Stimulated activated CD4-positive, alpha-beta T cell treated with anti-CD3 and anti-CD28 coated beads, Interleukin-4, amount 100 ng/mL, for 1 hour (primary cell): Measurements from ENCODE around the gene DMRTB1.

ENCODE experiments used
- DNase-seq: peaks from one replicate; pipeline ENCODE4 v3.0.0-alpha.2; 2020

The DMRTB1 gene

GRCh38 chr1:53438427-53439336 is 20.5 kb upstream of the DMRTB1 start:
- DNase-seq: no peak

DNA sequence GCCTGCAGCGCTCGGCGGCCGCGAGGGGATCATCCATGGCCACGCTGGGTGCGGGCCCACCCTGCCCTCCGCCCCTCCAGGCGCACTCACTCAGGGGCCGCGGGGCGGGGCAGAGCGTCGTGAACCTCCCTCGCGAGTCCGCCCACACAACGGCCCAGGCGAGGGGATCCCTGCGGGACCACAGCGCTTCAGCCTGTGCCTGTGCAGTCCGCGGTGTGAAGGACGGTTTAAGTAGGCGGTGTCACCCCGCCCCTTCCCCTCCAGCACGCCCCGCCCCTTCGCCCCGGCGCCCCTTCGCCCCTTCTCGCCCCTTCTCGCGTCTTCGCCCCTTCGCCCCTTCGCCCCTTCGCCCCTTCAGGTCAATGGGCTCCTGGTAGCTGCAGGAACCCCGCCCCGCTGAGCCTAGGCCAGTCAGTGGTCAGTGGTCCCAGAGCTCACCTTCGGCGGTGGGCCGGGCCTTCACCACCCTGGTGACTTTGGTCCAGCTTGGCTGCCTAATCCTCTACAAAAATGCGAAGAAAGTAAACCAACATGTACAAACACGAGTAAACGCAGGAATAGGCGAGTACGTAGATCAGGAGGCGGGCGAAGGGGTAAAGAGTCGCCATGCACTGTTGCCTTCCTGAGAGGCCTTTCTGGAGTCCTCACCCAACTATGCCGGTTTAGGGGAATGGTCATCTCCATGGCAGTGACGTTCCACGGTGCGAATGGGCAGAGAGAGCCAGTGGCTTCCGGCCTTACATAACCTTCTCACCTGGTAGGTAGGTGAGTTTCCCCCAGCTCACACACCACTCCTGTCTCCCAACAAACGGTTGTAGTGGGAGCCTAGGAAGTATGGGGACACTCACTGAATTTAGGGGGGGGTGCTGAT is 19.6 kb upstream of the DMRTB1 start:
- DNase-seq: no peak

DNA sequence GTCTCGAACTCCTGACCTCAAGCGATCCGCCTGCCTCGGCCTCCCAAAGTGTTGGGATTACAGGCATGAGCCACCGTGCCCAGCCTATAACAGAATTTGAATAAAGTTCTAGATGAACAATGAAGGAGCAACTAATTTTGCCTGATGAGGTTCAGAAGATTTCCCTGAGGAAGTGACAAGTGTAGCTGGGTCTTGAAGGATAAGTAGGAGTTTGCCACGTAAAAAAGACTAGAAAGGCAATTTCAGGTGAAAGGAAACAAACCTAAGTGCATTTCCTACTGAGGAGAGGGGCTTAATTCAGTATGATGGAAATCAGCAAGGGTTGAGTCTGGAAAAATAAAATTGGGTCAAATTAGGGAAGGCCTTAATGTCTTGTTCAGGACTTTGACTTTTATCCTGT is 18.6 kb upstream of the DMRTB1 start:
- no peak for DNase-seq

- DNase-seq: no peak
These were observed 16.9 kb upstream of the DMRTB1 start for GRCh38 chr1:53442299-53442698.

DNA sequence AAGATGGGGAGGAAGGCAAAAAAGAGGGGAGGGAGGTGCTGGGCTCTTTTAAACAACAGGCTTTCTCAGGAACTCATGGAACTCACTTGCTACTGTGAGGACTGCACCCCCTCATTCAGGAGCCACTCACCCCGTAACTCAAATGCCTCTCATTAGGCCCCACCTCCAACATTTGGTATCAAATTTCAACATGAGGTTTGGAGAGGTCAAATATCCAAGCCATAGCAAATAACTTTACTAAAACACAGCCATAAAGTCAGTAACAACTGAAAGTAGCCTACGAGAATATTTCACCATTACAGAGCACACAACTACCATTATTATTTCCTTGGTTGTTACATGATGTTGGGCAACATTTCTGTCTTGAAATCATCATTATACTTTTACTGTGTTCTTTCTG is 13.1 kb upstream of the DMRTB1 start:
- DNase-seq: no peak

GRCh38 chr1:53447413-53447812 is 11.8 kb upstream of the DMRTB1 start:
- no peak for DNase-seq

DNA sequence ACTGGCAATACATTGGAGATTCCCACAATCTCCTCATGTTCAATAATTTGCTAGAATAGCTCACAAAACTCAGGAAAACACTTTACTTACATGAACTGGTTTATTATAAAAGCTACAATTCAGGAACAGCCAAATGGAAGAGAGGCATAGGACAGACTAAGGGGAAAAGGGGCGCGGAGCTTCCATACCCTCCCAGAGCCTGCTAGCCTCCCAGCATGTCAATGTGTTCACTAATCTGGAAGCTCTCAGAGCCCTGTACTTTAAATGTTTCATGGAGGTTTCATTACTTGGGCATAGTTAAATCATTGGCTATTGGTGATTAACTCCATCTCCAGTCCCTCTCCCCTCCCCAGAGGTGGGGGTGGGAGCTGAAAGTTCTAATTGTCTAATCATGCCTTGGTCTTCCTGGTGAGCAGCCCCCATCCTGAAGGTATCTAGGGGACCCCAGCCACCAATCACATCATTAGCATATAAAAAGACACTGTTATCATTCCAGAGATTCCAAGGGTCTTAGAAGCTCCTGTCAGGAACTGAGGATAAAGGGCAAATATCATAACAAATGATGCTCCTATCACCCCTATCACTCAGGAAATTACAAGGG is 10.9 kb upstream of the DMRTB1 start:
- DNase-seq: no peak

DNA sequence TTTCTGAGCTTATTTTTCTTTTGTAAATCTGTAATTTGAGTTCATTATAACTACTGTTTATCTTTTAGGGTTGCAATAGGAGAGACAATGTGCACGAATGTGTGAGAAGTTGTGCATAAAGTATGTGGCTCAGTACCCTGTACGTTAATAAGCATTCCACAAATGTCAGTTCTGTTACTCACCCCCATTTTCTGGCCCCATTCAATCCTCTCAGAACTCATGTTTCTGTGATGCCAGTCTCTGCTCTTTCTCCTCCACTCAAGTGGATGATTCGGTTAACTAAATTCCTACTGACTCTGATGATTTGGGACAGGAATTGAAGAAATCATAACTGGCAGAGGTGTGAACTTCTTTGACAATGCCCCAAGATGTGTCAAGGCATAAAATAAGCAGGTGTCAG is 10.2 kb upstream of the DMRTB1 start:
- DNase-seq: no peak

DNA sequence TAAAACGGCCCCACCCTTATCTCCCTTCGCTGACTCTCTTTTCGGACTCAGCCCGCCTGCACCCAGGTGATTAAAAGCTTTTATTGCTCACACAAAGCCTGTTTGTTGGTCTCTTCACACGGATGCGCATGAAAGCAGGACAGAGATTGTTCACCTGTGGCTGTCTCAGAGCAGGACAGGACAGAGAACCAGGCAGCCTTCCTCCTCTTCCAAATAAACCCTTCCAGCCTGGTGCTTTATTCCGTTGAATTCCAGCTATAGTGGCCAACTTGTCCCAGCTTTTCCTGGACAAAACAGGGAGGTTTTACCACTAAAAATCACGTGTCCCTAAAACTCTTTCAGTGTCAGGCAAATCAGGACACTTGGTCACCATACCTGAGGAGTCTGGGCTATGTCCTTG is 9.5 kb upstream of the DMRTB1 start:
- DNase-seq: no peak

DNA sequence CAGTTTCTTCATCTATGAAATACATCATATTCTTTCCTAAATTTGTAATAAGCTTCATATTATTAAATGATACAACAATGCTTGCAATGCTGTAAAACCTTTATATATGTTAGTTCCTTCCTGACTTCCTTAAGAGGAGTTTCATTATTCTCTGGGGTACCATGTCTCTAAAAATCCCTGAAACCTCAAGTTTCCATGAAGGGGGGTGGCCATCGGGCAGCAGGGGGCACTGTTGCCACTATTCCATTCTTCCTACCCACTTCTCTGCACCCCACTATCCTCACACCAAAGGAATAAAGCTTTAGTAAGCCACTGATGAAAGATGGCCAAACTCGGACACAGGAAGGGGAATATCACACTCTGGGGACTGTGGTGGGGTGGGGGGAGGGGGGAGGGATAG is 9.0 kb upstream of the DMRTB1 start:
- DNase-seq: no peak

GRCh38 chr1:53454019-53454418 is 5.2 kb upstream of the DMRTB1 start:
- DNase-seq: no peak

- no peak for DNase-seq
These were observed 3.7 kb upstream of the DMRTB1 start for GRCh38 chr1:53455364-53455991.

DNA sequence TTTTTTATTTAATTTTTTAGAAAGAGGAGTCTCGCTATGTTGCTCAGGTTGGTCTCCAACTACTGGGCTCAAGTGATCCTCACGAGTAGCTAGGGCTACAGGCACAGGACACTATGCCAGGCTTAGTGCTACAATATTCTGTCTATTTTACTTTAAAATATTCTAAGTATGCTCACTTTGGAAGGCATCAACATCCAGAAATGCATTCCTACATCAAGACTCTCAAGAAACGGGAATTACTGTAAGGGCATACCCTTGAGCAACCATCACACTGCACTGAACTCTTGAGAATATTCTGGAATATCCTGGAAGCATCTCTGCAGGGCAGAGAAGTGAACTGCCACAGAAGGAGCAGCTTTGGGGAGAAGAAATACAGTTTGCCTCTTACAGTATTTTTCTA is 565 bp upstream of the DMRTB1 start:
- DNase-seq: no peak

- DNase-seq: no peak
These were observed 1.0 kb downstream of the DMRTB1 start for GRCh38 chr1:53460211-53460634.

- no peak for DNase-seq
These were observed 1.6 kb downstream of the DMRTB1 start for GRCh38 chr1:53460666-53461322.

- DNase-seq: no peak
These were observed 2.3 kb downstream of the DMRTB1 start for GRCh38 chr1:53461323-53462044.

GRCh38 chr1:53462193-53462592 is 3.0 kb downstream of the DMRTB1 start:
- DNase-seq: no peak

DNA sequence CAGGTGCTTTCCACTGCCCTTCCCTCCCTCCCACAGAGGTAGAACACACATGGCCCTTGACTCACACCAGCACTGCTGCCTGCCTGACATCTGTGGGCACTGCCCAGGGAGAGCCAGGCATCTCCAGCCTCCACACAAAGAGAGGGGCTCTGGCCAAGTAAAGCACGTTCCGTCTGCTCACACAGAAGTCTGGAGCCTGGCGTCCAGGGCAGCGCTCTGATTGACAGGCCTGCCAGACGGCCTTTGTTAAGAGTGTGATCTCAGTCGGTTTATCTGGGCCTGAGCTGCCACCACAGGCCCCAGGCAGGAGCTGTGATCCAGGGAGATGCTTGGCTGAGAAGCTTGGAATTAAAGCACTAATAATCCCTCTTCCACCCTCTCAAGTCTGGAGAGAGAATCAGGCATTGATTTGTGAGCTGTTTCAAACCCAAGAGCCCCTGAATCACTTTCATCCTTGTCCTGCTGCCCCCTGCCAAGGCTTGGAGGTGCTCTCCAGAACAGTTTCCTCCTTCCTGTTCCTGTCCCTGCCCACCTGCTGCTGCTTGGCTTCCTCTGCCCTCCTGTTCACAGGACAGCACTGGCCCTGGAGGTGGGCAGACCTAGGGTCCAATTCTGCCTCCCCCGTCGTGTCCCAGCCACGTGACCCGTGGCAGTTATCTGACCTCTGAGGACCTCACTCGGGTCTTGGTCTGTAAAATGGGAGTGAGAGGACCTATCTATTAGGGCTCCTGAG is 3.7 kb downstream of the DMRTB1 start:
- no peak for DNase-seq

DNA sequence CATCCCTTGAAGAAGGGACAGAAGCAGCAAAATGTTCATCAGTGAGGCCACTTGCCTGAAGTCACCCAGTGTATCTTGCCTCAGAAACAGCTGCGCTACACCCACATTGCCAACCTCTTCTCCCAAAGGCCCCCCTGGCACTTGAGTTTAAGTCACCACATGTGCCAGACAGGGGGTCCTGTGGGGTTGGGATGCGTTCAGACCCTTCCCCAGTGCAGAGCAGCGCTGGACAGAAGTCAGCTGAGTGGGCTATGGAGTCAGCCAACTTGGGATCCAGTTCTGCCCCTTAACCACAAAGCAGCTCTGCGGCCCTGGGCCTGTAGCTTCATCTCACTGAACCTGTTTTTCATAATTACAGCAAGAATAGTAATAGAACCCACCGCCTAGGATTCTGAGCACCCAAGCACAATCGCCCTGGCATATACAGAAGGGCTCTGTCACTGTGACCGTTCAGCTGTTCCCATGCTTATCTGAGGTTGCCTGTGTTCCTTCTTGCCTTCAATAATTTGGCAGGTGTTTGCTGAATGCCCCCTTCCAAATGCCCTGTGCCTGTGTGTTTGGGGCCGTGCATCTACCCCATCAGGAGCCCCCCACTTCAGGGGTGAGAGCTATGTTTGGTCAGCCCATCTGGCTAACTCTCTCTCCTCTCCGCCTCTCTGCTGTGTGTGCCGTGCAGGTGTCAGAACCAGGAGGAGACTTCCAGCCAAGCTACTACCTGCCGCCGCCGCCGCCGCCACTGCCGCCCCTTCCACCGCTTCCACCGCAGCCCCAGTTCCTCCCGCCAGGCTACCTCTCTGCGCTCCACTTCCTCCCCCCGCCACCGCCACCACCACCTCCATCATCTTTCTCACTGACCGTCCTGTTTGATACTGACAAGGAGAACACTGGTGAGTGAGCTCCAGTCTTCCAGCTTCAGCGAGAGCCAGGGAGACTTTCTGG is 5.0 kb downstream of the DMRTB1 start:
- no peak for DNase-seq
